ENCODE measurements around the gene PCDHGB3. TPM values are rescaled to one million over a fixed set of nuclear protein-coding genes. Genes with fewer than 3 reads are reported as not detected.
A peak's percentile ranks its signal among the peaks of the same experiment; 100 is the strongest.
"Not testable (repeated sequence)": the region's sequence is repeated elsewhere in the genome, so short reads cannot be mapped to it uniquely, and the experiment has no call there.

Gene PCDHGB3
- total and polyA plus RNA-seq, 7 donors: under 0.01 to 16.1 (median 6.1) TPM; not detected in 1

DNA sequence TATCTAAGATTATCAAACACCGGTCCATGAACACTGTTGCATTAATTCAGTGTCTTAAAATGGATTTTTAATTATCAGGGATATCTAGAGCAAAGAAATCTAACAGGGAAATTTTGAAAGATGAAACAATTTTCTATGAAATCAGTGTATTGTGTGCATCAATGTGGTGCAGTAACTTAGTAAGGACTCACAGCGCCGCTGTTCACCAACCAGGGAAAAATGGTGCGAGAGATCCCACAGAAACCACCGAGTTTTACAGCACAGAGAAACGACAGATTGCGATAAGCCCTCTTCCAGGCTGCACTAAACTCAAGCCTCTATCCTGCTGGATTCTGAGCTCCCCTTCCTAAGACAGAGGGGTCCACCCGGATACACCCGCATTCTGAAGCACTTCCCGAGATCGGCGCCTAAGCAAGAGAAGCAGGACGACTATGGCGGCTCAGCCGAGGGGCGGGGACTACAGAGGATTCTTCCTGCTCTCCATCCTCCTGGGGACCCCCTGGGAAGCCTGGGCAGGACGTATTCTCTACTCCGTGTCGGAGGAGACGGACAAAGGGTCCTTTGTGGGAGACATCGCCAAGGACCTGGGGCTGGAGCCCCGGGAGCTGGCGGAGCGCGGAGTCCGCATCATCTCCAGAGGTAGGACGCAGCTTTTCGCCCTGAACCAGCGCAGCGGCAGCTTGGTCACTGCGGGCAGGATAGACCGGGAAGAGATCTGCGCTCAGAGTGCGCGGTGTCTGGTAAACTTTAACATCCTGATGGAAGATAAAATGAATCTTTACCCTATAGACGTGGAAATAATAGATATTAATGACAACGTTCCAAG, 12.6 kb downstream of the PCDHGB3 start, which contains the start of gene PCDHGA7:
PCDHGA7 (plus strand) TSS at position 274 of the 826 bp plus-strand sequence; CDS start at position 432, 158 bp downstream.
- peaks cover 22 to 89% (median 66%) of the 10 kb centered on the region in 4 donors for H3K9me3 ChIP-seq
- DNase-seq: peak; percentile 30
- no peak within 1 kb of the TSS for H3K27ac ChIP-seq
- intact Hi-C loops (cut with DNase I): no loop called here
- H3K4me1 ChIP-seq: no peaks in the 10 kb centered on the region
- H3K4me3 ChIP-seq: peak within 1 kb of the TSS in 1 of 4 donors; percentile 8
- no peak for TF ChIP-seq POLR2A (IDR thresholded peaks at IDR 0.05)
- peaks cover 0 to 9% (median 0%) of the 10 kb centered on the region in 3 donors for H3K27me3 ChIP-seq
- WGBS, 2 donors: 19 to 40% methylated on average over 37 of the region's 37 CpGs
- peaks cover 0 to 6% (median 0%) of the 10 kb centered on the region in 4 donors for H3K36me3 ChIP-seq

DNA sequence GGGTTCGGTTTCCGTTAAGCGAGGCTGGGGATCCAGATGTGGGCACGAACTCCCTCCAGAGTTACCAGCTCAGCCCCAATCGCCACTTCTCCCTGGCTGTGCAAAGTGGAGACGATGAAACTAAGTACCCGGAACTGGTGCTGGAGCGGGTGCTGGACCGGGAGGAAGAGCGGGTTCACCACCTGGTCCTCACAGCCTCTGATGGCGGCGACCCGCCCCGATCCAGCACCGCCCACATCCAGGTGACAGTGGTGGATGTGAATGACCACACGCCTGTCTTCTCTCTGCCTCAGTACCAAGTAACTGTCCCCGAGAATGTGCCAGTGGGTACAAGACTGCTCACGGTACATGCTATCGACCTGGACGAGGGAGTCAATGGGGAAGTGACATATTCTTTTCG, 13.3 kb downstream of the PCDHGB3 start:
- Histone ChIP-seq H3K27ac (no peak overlapping the region), H3K36me3 (peaks cover 0 to 6% (median 0%) of the 10 kb centered on the region in 4 donors), H3K4me3 (no peak overlapping the region), H3K9me3 (peaks cover 24 to 86% (median 63%) of the 10 kb centered on the region in 4 donors), H3K4me1 (no peaks in the 10 kb centered on the region), H3K27me3 (peaks cover 0 to 9% (median 0%) of the 10 kb centered on the region in 3 donors)
- no peak for TF ChIP-seq POLR2AphosphoS5 (IDR thresholded peaks at IDR 0.05)
- no peak for TF ChIP-seq POLR2A (IDR thresholded peaks at IDR 0.05)
- TF ChIP-seq EP300 (IDR thresholded peaks at IDR 0.05): no peak
- TF ChIP-seq, protein P1, sequence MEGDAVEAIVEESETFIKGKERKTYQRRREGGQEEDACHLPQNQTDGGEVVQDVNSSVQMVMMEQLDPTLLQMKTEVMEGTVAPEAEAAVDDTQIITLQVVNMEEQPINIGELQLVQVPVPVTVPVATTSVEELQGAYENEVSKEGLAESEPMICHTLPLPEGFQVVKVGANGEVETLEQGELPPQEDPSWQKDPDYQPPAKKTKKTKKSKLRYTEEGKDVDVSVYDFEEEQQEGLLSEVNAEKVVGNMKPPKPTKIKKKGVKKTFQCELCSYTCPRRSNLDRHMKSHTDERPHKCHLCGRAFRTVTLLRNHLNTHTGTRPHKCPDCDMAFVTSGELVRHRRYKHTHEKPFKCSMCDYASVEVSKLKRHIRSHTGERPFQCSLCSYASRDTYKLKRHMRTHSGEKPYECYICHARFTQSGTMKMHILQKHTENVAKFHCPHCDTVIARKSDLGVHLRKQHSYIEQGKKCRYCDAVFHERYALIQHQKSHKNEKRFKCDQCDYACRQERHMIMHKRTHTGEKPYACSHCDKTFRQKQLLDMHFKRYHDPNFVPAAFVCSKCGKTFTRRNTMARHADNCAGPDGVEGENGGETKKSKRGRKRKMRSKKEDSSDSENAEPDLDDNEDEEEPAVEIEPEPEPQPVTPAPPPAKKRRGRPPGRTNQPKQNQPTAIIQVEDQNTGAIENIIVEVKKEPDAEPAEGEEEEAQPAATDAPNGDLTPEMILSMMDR (IDR thresholded peaks at IDR 0.05): no peak
- 43 to 60% methylated on average over 21 of the region's 21 CpGs for WGBS, 2 donors
- intact Hi-C loops (cut with DNase I): no loop called here
- DNase-seq: no peak

DNA sequence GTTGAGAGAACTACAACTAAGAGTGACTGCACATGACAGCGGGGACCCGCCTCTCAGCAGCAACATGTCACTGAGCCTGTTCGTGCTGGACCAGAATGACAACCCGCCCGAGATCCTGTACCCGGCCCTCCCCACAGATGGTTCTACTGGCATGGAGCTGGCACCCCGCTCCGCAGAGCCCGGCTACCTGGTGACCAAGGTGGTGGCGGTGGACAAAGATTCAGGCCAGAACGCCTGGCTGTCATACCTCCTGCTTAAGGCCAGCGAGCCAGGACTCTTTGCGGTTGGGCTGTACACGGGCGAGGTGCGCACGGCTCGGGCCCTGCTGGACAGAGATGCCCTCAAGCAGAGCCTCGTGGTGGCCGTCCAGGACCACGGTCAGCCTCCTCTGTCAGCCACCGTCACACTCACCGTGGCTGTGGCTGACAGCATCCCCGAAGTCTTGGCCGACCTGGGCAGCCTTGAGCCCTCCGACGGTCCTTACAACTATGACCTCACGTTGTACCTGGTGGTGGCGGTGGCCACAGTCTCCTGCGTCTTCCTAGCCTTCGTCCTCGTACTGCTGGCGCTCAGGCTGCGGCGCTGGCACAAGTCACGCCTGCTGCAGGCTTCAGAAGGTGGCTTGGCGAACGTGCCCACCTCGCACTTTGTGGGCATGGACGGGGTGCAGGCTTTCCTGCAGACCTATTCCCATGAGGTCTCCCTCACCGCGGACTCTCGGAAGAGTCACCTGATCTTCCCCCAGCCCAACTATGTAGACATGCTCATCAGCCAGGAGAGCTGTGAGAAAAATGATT, 14.6 kb downstream of the PCDHGB3 start:
- 58 to 71% methylated on average over 43 of the region's 43 CpGs for WGBS, 2 donors
- DNase-seq: no peak
- peaks cover 0 to 6% (median 0%) of the 10 kb centered on the region in 4 donors for H3K36me3 ChIP-seq
- no peaks in the 10 kb centered on the region for H3K4me1 ChIP-seq
- H3K4me3 ChIP-seq: no peak overlapping the region
- H3K9me3 ChIP-seq: peaks cover 37 to 89% (median 73%) of the 10 kb centered on the region in 4 donors
- no peak for TF ChIP-seq POLR2A (IDR thresholded peaks at IDR 0.05)
- TF ChIP-seq, protein P1 (IDR thresholded peaks at IDR 0.05): no peak
- no peak for TF ChIP-seq EP300 (IDR thresholded peaks at IDR 0.05)
- no peak for TF ChIP-seq POLR2AphosphoS5 (IDR thresholded peaks at IDR 0.05)
- peaks cover 0 to 9% (median 0%) of the 10 kb centered on the region in 3 donors for H3K27me3 ChIP-seq
- no peak overlapping the region for H3K27ac ChIP-seq
- intact Hi-C loops (cut with DNase I): no loop called here

DNA sequence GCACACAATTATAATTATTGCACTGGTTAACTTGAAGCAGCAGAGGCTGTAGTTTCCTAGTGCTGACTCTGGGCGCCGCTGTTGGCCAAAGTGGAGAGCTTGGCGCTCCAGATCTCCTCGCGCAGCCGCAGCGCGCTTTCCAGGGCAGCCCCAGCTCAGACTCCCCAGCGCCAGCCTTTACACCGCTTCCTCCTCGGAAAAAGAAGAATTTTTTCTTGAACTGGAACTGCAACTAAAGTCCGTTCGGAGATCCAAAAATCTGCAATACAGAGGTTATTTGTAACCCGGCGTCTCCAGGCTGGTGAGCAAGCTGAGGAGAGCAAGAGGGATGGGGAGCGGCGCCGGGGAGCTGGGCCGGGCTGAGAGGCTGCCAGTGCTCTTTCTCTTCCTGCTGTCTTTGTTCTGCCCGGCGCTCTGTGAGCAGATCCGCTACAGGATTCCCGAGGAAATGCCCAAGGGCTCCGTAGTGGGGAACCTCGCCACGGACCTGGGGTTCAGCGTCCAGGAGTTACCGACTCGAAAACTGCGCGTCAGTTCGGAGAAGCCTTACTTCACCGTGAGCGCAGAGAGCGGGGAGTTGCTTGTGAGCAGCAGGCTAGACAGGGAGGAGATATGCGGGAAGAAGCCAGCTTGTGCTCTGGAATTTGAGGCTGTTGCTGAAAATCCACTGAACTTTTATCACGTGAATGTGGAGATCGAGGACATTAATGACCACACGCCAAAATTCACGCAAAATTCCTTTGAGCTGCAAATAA, 17.7 kb downstream of the PCDHGB3 start, which contains the start of gene PCDHGB4:
PCDHGB4 (plus strand) TSS at position 142 of the 755 bp plus-strand sequence; CDS start at position 329, 187 bp downstream.
- peaks cover 39 to 95% (median 73%) of the 10 kb centered on the region in 4 donors for H3K9me3 ChIP-seq
- H3K27me3 ChIP-seq; H3K27ac ChIP-seq; H3K4me3 ChIP-seq; H3K4me1 ChIP-seq; H3K36me3 ChIP-seq; intact Hi-C loops (cut with DNase I); DNase-seq: not testable (repeated sequence)
- TF ChIP-seq, protein P1 (IDR thresholded peaks at IDR 0.05): peak in 1 of 4 experiments; percentile 13
- 17 to 42% methylated on average over 21 to 22 of the region's 40 CpGs for WGBS, 2 donors

All from sigmoid colon (tissue), 7 donors.